Caco-2 (cell line): ENCODE data around the gene LDB2. TPM values are rescaled to one million over a fixed set of nuclear protein-coding genes. Genes with fewer than 3 reads are reported as not detected.

Source experiments
- BruUV-seq: library from RNA; stranded (reverse); fragments of 400-500 nt; replicated peaks from 2 replicates; lab custom pipeline; 2021; lab: Mats Ljungman, UMichigan
- CTCF ChIA-PET: fragments of 300-600 bp; sonication (Branson Sonifier 250); formaldehyde crosslinking; loops from one replicate; lab custom pipeline; 2022; ENCODE audit warnings: antibody characterized with exemption; lab: Charles Lee
- POLR2A ChIA-PET: fragments of 300-600 bp; sonication (Branson Sonifier 250); formaldehyde crosslinking; loops from one replicate; lab custom pipeline; 2022; ENCODE audit warnings: antibody characterized with exemption; lab: Charles Lee
- DNase-seq, 2 experiments: peaks; one replicate each; pipeline versions ENCODE4 v3.0.0 to v3.0.0-alpha.2; 2020 to 2022
- H3K27me3 ChIP-seq: replicated peaks from 2 replicates; pipeline ENCODE4 v1.6.0; 2011; ENCODE audit warnings: low read length; ENCODE audit not compliant: control insufficient read depth, insufficient read depth
- H3K36me3 ChIP-seq: 2 replicates; pipeline ENCODE4 v1.5.1; 2011; ENCODE audit warnings: low read length; ENCODE audit not compliant: control insufficient read depth, insufficient read depth
- H3K4me1 ChIP-seq: fragments of 250-450 bp; sonication (Bioruptor Pico); 2 replicates; pipeline ENCODE4 v1.5.1; 2020; ENCODE audit warnings: mild to moderate bottlenecking
- H3K4me3 ChIP-seq: 2 replicates; pipeline ENCODE4 v1.5.1; 2011; ENCODE audit warnings: low read depth, mild to moderate bottlenecking, control low read depth, low read length
- H3K9me3 ChIP-seq: fragments of 250-450 bp; sonication (Bioruptor Pico); 2 replicates; pipeline ENCODE4 v1.5.1; 2020; ENCODE audit warnings: mild to moderate bottlenecking, moderate library complexity
- H3K27ac Mint-ChIP-seq: one replicate; pipeline ENCODE4 v1.8.0; 2022; ENCODE audit warnings: mixed read lengths; ENCODE audit not compliant: unreplicated experiment
- H3K27me3 Mint-ChIP-seq: one replicate; pipeline ENCODE4 v1.8.0; 2022; ENCODE audit warnings: mixed read lengths; ENCODE audit not compliant: insufficient read depth, unreplicated experiment
- H3K36me3 Mint-ChIP-seq: one replicate; pipeline ENCODE4 v1.8.0; 2022; ENCODE audit warnings: mild to moderate bottlenecking, mixed read lengths; ENCODE audit not compliant: insufficient read depth, unreplicated experiment
- H3K4me1 Mint-ChIP-seq: one replicate; pipeline ENCODE4 v1.8.0; 2022; ENCODE audit warnings: low read depth, mixed read lengths; ENCODE audit not compliant: unreplicated experiment
- H3K4me3 Mint-ChIP-seq: one replicate; pipeline ENCODE4 v1.8.0; 2022; ENCODE audit warnings: mild to moderate bottlenecking, moderate library complexity, mixed read lengths; ENCODE audit not compliant: unreplicated experiment
- H3K9me3 Mint-ChIP-seq: one replicate; pipeline ENCODE4 v1.8.0; 2022; ENCODE audit warnings: mixed read lengths; ENCODE audit not compliant: unreplicated experiment
- CTCF ChIP-seq, 2 experiments: fragments of 200-600 bp in 1 of 2; IDR thresholded peaks; 1 replicate in 1 of 2; 2 replicates in 1 of 2; pipeline versions ENCODE4 v1.5.1 to v1.8.0; 2011 to 2022; ENCODE audit warnings: antibody characterized with exemption in 1 of 2, control low read depth in 1 of 2, inconsistent platforms in 1 of 2, low read depth in 1 of 2, low read length in 1 of 2, mild to moderate bottlenecking in 1 of 2, moderate library complexity in 1 of 2; ENCODE audit not compliant: insufficient read depth in 1 of 2, severe bottlenecking in 1 of 2, unreplicated experiment in 1 of 2
- intact Hi-C: fragments of 100-400 bp; cut with micrococcal nuclease; formaldehyde crosslinking; loops from one replicate; pipeline ENCODE4 v1.10.0; 2022; ENCODE audit not compliant: unreplicated experiment
- total RNA-seq: library from RNA; stranded (reverse); gene quantifications from 2 replicates; pipeline ENCODE4 v1.2.3, GENCODE V29; 2022

LDB2 gene
- total RNA-seq, 1 experiment from 2014 or later = not detected

GRCh38 chr4:16865897-16866283 lies 32.6 kb downstream of the LDB2 start:
- TF ChIP-seq CTCF (IDR thresholded peaks at IDR 0.05; ENCODE audit: insufficient read depth in 1 of 2, low read depth in 1 of 2, low read length in 1 of 2, severe bottlenecking in 1 of 2, unreplicated experiment in 1 of 2) = no peak
- ChIA-PET CTCF (no interaction called here), POLR2A (no interaction called here)
- Mint-ChIP-seq H3K27ac (no peak overlapping the region), H3K36me3 (no peaks in the 10 kb centered on the region), H3K4me1 (no peaks in the 10 kb centered on the region), H3K9me3 (no peaks in the 10 kb centered on the region), H3K4me3 (no peak overlapping the region), H3K27me3 (peaks cover 4% of the 10 kb centered on the region)
- intact Hi-C loops = no loop called here
- no TSS peak for BruUV-seq
- no peaks in the 10 kb centered on the region for H3K9me3 ChIP-seq
- H3K36me3 ChIP-seq = no peaks in the 10 kb centered on the region
- H3K4me3 ChIP-seq = no peak overlapping the region
- no peaks in the 10 kb centered on the region for H3K4me1 ChIP-seq
- H3K27me3 ChIP-seq = no peaks in the 10 kb centered on the region
- DNase-seq = no peak

DNA sequence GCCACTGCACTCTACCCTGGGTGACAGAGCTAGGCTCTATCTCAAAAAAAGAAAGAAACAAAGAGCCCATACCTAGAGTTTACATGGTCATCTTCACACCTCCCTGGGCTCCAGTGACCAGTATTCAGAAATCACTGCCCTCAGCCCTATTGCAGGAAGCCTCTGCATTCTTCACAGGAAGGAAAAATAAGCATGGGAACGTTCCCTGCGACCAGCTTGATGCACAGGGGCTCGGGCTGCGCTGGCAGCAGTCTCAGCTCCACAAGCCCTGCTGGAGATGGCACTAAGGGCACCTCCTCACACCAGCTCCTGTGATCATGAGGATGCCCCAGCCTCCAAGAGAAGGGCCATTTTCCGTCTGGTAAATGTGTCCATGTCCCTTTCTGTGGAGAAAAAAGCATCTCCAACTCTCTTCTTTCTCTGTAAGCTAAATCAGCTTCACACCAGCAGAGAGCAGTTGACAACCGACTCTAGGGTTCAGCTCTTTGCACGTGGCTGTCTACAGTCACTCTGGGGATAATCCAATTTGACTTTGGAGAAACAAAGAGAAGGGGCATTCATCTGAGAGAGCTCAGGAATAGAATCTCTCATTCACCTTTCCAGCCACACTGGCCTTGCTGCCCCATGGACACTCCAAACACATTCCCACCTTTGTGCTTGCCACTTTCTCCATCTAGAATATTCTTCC lies 33.1 kb downstream of the LDB2 start:
- H3K4me1 Mint-ChIP-seq = no peaks in the 10 kb centered on the region
- Histone ChIP-seq H3K4me1 (no peaks in the 10 kb centered on the region), H3K4me3 (no peak overlapping the region), H3K36me3 (no peaks in the 10 kb centered on the region), H3K27me3 (no peaks in the 10 kb centered on the region), H3K9me3 (no peaks in the 10 kb centered on the region)
- no peak for TF ChIP-seq CTCF (IDR thresholded peaks at IDR 0.05; ENCODE audit: insufficient read depth in 1 of 2, low read depth in 1 of 2, low read length in 1 of 2, severe bottlenecking in 1 of 2, unreplicated experiment in 1 of 2)
- peaks cover 5% of the 10 kb centered on the region for H3K27me3 Mint-ChIP-seq
- POLR2A ChIA-PET = no interaction called here
- H3K9me3 Mint-ChIP-seq = no peaks in the 10 kb centered on the region
- H3K4me3 Mint-ChIP-seq = no peak overlapping the region
- no peaks in the 10 kb centered on the region for H3K36me3 Mint-ChIP-seq
- CTCF ChIA-PET = no interaction called here
- DNase-seq = no peak
- intact Hi-C loops = no loop called here
- H3K27ac Mint-ChIP-seq = no peak overlapping the region
- no TSS peak for BruUV-seq

DNA sequence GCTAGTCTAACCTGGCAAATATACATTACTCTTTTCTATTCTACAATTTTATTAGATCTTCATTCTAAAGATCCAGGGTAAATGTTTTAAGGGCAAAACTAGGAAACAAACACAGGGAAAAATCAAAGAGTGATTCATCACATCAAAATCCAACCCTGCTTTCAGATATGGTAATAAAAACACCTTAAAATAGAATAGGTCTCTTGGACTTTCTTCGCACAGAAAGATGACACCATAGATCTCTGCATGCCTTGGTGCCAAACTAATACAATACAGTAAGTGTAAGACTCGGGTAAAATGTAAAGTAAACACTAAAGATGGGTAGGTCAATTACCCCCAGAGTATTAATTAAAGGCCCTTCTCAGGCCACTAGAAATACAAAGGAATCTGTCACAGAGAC lies 34.2 kb downstream of the LDB2 start:
- Mint-ChIP-seq H3K4me1 (no peaks in the 10 kb centered on the region), H3K27me3 (peaks cover 7% of the 10 kb centered on the region), H3K4me3 (no peak overlapping the region), H3K36me3 (no peaks in the 10 kb centered on the region), H3K9me3 (no peaks in the 10 kb centered on the region), H3K27ac (no peak overlapping the region)
- H3K4me1 ChIP-seq = no peaks in the 10 kb centered on the region
- no peak for TF ChIP-seq CTCF (IDR thresholded peaks at IDR 0.05; ENCODE audit: insufficient read depth in 1 of 2, low read depth in 1 of 2, low read length in 1 of 2, severe bottlenecking in 1 of 2, unreplicated experiment in 1 of 2)
- DNase-seq = no peak
- no peaks in the 10 kb centered on the region for H3K9me3 ChIP-seq
- intact Hi-C loops = no loop called here
- H3K4me3 ChIP-seq = no peak overlapping the region
- CTCF ChIA-PET = no interaction called here
- BruUV-seq = no TSS peak
- H3K36me3 ChIP-seq = no peaks in the 10 kb centered on the region
- H3K27me3 ChIP-seq = no peaks in the 10 kb centered on the region
- POLR2A ChIA-PET = no interaction called here
